NCI-H526 treated with DMSO at 0.1 percent for 48 hours (cell line): ENCODE results near the gene SEZ6L.

ENCODE experiments used
- DNase-seq: peaks from one replicate; lab custom pipeline; 2025; lab: John Stamatoyannopoulos, UW

Gene SEZ6L

DNA sequence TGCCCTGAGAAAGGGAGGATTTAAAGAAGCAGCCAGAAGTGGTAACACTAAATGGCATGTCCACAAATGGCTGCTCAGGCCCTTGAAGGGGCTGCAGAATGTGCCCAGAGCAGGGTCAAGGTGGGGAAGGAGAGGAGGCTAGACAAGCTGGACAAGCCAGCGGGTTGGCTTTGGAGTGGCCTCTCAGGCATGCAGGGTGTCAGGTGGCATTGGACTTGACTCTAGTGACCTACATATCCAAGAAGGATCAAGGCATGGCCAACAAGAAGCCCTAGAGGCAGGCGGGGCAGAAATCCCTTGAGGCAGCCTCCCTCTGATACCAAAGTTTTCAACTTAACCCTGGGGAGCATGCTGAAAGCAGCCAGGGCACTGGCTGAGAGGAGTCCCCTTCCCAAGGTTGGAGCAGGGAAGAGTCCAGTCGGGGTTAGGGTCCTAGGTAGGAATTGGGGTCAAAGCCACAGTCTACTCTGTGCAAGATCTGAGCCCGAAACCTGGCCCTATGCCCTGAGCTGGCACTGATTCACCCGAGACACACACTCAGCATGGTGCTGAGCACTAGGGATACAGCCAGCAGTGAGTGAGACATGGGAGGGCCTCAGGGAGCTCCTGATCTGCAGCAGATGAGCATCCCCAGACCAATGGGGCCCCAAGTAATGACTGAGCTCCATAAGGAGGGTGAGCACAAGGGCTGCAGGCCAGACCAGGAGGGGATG is 164.0 kb downstream of the SEZ6L start:
- DNase-seq: no peak

DNA sequence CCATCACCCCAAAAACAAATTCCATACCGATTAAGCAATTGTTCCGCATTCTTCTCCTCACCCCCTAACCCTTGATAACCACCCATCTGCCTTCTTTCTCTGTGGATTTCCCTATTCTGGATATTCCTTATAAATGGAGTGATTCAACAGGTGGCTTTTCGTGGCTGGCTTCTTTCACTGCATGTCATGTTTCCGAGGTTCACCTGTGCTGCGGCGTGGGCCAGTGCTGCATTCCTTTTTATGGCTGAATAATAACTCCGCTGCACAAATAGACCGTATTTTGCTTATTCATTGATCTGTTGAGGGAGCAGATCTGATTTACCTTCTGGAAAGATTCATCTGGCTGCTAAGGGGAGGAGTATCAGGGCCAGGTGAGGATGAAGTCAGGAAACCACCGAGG is 165.0 kb downstream of the SEZ6L start:
- DNase-seq: no peak

DNA sequence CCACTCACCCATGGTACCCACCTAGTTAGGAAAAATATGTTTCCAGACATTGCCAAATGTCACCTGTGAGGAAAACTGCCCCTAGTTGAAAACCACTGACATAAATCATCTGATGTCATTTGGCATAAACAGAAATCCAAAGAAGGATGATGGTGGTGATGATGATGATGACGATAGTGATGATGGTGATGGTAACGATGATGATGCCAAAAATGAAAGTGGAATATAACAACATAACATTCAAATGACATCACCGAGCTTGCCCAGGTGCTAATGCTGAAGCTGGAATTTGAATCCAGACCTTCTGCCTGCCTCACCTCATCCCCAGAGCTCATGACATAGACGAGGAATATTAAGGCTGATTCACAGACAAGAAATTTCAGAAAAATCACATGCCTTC is 167.5 kb downstream of the SEZ6L start:
- DNase-seq: no peak

DNA sequence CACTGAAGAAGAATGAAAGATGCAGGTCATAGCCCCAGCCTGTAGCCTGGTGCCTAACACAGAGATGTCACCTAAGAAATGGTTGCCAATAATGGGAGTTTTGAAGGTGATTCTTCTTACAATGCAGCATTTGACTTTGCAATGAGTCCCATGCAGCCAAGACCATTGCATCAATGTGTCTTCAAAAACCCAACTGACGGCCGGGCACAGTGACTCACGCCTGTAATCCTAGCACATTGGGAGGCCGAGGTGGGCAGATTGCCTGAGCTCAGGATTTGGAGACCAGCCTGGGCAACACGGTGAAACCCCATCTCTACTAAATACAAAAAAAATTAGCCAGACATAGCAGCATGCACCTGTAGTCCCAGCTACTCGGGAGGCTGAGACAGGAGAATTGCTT is 170.5 kb downstream of the SEZ6L start:
- DNase-seq: no peak

DNA sequence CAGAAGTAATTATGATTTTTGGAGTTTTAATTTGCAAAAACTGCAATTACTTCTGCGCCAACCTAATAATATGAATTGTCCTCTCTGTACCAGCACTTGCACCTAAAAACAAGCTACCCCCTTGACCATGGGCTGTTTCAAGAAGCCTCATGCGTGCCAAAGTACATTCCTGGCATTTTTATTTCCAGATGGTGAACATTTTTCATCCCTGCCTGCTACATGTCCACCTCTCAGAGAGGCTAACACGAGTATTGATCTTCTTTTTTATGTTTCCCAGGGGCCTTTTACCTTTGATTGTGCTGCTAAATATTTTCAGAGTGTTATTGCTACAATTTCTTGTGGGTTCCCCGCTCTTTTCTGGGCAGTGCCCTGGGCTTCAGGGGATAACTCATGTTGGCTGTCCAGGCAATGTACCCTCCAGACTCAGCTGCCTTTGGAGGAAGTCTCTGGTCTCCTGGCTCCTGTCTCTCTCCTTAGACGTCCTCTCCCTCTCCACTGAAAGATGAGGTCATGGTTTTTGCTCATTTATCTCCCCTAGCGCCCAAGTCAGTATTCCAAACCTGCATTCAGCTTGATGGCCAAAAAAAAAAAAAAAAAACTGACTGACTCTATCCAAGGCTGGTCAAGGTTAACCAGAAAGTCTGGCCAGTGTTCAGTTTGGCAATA is 173.6 kb downstream of the SEZ6L start:
- no peak for DNase-seq

DNA sequence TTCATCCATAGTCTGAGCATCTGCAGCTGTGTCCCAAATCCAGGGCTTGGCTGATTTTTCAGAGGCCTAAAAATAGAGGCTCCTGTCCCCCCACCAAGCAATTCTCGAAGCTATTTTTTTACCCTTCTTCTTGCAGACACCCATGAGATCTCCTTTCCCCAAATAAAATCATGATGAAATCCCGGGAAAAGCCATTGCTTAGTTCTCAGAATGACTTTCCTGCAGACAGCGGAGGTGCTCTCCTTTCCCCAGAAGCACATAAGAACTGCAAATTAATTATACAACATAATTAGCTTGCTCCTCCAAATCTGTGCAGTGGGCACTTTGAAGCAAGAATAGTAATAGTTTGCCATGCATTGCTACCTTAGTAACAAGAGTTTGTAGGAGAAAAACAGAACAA is 176.2 kb downstream of the SEZ6L start:
- DNase-seq: no peak

DNA sequence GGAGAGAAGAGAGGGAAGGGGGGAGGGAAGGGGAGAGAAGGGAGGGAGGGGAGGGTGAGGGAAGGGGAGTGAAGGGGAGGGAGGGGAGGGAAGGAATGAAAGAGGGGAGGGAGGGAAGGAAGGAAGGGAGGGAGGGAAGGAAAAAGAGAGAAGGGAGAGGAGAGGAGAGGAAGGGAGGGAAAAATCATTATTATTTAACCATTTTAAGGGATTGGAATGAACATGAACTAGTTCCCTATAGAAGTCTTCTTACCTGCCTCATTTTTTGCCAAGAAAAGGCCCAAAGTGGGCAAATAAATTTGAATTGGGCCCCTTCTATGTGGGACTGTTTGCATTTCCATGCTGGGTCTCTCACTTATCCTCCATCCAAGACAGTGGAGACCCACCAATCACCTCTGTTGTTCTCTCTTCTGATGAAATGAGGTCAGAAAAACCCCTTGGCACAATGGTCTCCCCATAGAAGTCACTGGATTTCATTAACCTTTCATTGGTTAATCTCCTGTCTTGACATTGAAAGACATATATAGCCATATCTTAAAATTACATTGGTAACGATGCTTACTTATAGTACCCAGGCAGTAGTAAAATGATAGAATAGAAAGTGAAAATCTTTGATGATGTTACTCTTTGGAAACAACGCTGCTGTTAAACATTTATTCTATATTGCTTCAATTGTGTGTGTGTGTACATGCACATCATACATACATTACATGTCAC is 179.7 kb downstream of the SEZ6L start:
- DNase-seq: no peak

DNA sequence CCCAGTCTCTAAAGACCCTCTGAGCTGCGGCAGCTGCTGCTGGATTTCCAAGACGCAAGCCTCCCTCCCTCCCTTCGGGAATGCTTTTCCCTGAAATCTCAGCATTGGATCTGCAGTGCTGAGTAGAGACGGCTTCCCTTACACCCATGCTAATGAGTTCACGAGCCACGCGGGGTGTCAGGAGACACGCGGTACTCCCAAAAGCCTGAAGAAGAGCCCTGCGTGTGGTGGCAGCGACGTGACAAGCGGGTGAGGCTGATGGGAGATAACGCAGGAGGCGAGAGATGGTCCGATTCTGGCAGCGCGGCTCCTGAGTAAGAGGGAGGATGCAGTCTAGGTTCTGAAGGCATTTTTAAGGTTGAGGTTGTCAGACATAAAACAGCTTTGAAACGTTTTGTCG is 185.4 kb downstream of the SEZ6L start:
- DNase-seq: no peak

DNA sequence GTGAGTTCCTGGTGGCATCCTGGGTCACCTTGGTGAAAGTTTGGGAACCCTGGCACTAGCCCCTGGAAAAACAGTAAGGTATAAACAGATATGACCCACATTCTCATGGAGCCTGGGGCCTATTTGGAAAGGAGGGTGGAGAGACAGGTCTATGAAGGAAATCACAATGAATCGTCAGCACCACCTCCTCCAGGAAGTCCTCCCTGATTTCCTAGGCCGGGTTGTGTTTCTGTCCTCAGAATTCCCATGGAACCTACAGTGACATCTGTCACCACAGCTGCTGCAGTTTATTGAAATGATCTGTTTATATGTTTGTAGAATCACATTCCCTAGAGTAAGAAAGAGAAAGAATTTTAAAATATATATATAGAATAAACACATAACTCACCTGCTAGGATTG is 188.0 kb downstream of the SEZ6L start:
- DNase-seq: no peak

DNA sequence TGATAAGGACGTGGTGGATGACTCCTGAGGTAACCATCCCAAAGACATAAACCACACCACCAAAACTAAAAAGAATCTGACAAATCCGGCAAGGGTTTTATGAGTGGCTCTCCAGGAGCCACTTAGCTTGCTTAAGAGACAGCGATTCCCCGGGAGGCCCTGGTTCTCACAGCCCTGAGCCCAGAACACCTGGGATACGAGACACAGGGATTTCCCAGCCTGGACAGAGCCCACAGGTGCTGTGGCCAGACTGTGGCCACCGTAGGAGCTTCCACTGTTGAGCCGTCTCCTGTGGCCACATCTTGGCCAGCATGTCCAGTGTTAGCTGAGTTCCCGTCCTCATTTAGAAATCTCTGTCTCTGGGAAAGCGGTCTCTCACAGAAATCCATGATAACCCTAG is 188.6 kb downstream of the SEZ6L start:
- no peak for DNase-seq

DNA sequence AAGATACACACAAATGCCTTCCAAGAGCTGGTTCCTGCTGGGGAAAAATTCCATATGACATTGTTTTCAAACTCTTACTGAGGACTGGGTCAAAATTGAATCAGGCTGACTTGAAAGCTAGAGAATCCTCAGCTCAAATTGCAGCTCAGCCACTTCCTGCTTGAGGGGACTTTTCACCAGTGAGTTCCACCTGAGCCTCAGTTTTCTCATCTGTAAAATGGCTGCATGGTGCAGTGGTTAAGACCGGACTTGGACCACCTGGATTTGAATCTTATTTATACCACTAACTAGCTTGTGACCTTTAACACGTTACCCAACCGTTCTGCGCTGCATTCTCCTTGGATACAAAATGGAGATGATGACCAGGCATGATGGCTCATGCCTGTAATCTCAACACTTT is 189.9 kb downstream of the SEZ6L start:
- no peak for DNase-seq

DNA sequence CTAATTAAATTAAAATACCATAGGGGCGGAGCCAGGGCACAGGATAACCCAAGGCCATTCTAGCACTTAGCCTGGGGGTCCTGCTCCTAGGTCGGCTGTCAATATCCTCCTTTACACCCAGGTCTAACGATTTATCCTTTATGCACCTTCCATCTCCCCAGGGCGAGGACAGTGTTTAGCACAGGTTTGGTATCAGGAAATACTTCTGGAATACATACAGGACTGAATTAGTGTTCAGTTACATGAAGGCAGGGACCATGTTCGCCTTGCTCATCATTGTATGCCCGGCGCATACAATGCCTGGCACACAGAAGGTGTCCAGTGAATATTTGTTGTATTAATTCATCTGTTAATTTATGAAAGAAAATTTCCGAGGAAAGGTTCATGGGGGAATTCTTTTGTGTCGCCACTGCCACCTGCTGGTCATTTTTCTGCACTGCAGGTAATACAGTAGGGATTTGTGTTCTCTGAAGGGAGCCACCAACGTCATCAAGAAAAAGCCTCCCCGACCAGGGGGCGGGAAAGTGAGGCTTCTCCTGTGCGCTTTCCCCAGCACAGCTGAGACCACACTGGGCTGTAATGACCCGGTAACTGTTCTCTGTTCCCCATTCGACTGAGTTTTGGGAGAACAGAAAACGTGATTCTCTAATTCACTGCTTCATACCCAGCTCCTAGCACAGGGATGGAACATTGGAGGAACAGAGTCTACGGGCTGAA is 191.1 kb downstream of the SEZ6L start:
- peak; percentile 21 for DNase-seq

DNA sequence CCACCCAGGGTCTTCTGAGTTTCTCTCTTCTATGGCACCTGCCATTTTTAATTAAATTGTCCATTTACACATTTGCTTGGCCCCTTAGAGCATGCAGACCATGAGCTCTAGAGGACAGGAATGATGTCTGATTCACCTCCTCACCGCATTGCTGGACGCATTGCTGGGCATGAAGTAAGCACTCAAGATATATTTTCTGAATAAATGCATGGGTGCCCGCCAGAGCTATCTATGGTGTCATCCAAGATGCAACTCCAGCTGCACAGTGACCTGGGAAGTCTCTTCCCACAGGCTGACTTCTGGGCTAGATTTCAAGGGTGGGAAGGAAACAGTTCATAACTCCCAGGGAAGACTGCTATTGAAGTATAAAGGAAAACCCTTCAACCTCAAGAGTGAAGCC is 193.2 kb downstream of the SEZ6L start:
- DNase-seq: no peak

DNA sequence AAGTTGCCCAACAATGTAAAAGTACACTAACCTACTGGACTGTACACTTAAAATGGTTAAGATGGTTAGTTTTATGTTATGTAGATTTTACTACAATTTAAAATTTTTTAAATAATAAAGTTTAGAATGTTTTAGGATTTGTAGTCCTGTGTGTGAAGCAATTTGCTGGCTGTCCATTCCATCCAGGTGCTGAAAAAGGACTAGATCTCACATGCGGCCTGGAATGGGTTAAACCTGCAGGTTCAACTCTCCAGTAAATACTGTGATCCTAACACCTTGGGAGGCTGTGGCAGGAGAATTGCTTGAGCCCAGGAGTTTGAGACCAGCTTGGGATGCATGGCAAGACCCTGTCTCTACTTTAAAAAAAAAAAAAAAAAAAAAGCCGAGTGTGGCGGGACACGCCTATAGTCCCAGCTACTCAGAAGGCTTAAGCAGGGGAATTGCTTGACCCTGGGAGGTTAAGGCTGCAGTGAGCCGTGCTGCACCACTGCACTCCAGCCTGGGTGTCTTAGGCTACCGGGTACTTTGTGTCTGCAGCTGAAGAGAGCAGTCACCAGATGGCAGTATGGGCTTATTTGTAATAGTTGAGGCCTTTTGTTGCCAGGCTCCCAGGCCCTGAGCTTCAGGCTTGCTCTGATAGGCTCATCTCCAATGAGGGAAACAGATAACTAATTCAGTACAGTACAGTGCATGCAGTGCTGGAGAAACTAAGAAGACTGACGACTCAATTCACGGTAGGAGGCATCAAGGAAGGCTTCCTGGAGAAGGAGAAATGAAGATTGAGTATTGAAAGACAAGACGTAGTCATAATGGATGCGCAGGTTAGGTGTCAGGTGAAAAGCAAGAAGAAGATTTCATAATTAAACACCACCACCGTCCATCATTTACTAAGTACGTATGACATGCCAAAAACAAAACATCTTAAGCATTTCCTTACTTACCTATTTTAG is 195.1 kb downstream of the SEZ6L start:
- DNase-seq: peak; percentile 55

DNA sequence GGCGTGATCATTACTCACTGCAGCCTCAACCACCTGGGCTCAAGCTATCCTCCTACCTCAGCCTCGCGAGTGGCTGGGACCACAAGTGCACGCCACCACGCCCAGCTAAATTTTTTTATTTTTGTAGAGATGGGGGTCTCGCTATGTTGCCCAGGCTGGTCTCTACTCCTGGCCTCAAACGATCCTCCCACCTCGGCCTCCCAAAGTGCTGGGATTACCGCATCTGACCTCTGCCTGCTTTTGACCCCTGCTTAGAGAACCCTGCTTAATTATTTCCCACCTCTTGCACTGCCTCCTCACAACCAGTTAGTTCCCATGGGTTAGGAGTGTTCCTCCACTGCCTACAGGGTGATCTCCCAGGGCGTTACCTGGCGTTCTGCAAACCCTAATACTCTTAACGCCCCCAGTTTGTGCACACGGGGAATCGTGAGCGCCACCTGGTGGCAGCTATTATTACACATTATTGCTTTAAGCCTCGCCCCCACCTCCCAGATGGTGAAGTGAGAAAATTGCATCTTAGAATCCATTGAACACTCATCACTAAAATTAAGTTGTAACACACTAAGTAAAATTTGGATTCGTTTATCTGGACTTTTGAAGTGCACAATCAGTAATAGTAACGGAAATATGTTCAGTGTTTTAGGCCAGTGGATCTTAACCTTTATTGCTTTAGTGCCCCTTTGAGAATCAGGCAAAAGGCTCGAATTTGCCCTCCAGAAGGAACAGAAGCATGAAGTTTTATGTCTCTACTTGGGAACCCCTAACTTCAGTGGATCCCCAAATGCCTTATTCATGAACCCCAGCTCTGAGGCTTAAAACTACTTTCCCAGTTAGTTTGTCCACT is 198.4 kb downstream of the SEZ6L start:
- DNase-seq: no peak

DNA sequence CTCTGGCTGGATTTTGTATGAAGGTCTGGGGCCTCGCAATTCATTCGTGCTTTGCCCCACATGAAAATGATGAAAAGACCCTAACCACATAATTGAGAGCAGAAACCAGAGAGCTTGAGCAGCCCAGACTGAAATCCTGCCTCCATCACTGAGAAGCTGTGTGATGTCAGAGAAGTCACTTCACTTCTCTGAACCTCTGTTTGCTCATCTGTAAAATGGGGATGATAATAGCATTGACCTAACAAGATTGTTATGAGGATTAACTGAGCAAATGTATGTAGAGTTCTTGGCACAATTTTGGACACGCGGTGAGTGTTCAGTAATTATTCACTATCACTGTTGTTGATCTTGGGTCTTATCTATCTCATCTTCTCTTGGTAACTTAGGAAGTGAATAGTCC is 203.6 kb downstream of the SEZ6L start:
- DNase-seq: no peak

DNA sequence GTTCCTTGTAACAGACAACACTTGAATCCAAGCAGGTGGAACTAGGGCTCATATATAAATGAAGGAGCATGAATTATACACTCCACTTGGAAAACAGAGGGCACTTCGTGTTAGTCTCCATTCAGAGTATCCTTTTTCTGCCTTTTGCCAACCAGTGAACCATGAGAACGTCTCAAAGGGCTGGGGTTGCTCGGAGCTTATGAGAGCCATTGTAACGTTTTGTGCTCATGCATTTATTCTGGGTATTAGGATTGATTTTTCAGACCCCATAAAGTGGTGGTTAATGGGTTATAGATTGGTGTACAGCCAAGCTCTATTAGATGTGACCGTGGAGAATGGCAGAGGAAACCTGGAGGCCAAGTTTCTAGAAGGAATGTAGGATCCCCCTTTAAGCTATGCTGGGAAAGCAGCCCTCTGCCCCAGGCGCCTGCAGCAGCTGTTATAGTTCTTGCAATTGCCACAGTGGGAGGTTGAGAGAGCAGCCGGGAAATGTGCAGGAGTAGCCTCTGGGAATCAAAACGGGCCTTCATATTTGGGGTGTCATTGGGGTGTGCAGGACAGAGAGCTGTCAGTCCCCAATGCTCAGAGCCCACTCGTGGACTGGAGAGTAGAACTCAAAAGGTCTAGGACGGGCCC is 205.2 kb downstream of the SEZ6L start:
- no peak for DNase-seq

DNA sequence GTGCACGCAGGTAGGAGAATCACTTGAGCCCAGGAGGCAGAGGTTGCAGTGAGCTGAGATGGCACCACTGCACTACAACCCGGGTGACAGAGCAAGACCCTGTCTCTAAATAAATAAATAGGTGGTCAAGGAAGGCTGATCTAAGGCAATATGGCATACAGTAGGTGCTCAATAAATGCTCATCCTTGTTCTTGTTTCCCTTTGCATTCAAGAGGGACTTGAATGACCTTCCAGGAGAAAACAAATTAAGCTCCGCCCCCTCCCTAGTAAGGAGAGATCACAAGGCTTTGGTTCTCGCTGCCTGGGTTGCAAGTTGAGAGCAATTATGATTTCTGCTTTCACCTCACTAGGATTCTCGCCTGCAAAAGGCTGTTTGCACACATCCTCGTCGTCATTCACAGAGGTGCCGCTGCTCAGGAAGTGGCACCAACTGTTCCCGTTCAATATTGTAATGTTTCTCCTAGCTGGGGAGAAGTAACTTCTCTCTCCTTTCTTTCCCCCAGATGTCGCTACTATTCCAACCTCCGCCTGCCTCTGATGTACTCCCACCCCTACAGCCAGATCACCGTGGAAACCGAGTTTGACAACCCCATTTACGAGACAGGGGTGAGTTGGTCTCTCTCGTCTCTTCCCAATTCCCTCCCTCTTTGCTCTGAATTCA is 208.0 kb downstream of the SEZ6L start:
- DNase-seq: no peak

DNA sequence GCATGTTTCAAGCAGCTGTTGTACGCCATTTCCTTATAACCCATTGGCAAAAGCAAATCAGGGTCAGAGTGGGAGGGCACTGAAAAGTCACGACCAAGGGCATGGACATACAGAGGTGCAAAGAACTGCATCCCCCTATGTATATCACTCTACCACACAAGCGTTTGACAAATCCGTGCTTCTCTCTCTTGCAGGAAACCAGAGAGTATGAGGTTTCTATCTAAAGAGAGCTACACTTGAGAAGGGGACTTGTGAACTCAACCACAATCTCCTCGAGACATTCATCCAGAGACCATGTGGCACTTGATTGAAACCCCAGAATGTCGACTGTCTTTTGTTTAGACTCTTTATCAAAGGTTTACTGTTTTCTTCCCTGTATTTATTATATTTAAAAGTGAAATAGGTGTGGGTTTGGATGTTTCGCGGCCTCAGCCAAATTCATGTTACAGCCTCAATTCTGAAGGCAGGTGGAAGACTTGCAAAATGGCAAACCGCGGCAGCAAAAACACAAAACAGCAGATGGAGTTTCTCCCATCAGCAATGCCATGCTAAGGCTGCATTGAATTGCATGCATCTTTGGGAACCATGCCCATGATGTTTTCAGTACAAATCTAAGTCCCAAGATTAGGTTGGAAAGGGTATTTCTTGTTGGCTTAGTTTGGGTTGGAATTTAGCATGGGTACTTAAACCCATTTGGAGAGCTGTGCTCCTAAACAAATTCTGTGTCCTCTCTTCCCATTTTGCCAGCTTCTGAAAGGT is 211.0 kb downstream of the SEZ6L start:
- DNase-seq: no peak
